Activated naive CD8-positive, alpha-beta T cell treated with anti-CD3 and anti-CD28 coated beads, Interleukin-2, amount 10 ng/mL, durations not matched to agents 7 days and 5 days (primary cell): Measurements from ENCODE around the gene ZSCAN1. TPM values are rescaled to one million over a fixed set of nuclear protein-coding genes. Genes with fewer than 3 reads are reported as not detected.

ENCODE experiments used
- ATAC-seq: fragments of 150-1000 bp; cut with Tn5 transposase; one replicate; pipeline ENCODE4 v1.10.0; 2021; ENCODE audit warnings: low read depth, moderate library complexity
- POLR2A ChIA-PET: fragments of 350-600 bp; sonication (Branson Sonifier 250); formaldehyde crosslinking; loops from one replicate; lab custom pipeline; 2021; ENCODE audit warnings: antibody characterized with exemption; lab: Charles Lee
- DNase-seq: peaks from one replicate; pipeline ENCODE4 v3.0.0; 2021
- H3K27ac Mint-ChIP-seq: one replicate; pipeline ENCODE4 v1.8.0; 2022; ENCODE audit warnings: mild to moderate bottlenecking, mixed read lengths
- H3K27me3 Mint-ChIP-seq: one replicate; pipeline ENCODE4 v1.8.0; 2022; ENCODE audit warnings: mild to moderate bottlenecking, moderate library complexity, mixed read lengths
- H3K36me3 Mint-ChIP-seq: one replicate; pipeline ENCODE4 v1.8.0; 2021; ENCODE audit warnings: mild to moderate bottlenecking, mixed read lengths
- H3K4me1 Mint-ChIP-seq: one replicate; pipeline ENCODE4 v1.8.0; 2021; ENCODE audit warnings: mixed read lengths
- H3K4me3 Mint-ChIP-seq: one replicate; pipeline ENCODE4 v1.8.0; 2022; ENCODE audit warnings: mild to moderate bottlenecking, moderate library complexity, mixed read lengths
- H3K9me3 Mint-ChIP-seq: one replicate; pipeline ENCODE4 v1.8.0; 2021; ENCODE audit warnings: mixed read lengths
- total RNA-seq, 2 experiments: library from RNA; stranded (reverse); gene quantifications; one replicate each; pipeline ENCODE4 v1.2.3, GENCODE V29; 2021

ZSCAN1 gene
- total RNA-seq, 2 experiments from 2014 or later, result not detected

DNA sequence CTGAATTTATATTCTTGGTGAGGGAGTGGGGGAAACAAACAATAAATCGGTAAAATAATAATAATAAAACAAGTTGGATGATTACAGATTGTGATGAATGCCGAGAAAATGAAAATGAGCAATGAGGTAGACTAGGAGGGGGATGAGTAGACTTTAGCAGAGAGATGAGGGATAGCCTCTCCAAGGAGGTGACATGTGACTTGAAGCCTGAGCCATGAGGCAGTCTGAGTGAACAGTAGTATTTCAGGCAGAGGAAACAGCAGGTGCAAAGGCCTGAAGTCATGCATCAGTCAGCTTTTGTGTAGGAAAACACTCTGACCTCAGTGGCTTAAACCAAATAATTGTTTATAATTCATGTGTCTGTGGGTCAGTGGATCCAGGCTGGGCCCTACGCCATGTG is 29.9 kb downstream of the ZSCAN1 start:
- no peaks in the 10 kb centered on the region for H3K27me3 Mint-ChIP-seq
- no peak overlapping the region for H3K27ac Mint-ChIP-seq
- peaks cover 3% of the 10 kb centered on the region for H3K4me1 Mint-ChIP-seq
- H3K4me3 Mint-ChIP-seq, result no peak overlapping the region
- H3K9me3 Mint-ChIP-seq, result peaks cover 41% of the 10 kb centered on the region
- DNase-seq (no peak), ATAC-seq (no peak)
- H3K36me3 Mint-ChIP-seq, result peaks cover 45% of the 10 kb centered on the region
- POLR2A ChIA-PET, result no interaction called here

DNA sequence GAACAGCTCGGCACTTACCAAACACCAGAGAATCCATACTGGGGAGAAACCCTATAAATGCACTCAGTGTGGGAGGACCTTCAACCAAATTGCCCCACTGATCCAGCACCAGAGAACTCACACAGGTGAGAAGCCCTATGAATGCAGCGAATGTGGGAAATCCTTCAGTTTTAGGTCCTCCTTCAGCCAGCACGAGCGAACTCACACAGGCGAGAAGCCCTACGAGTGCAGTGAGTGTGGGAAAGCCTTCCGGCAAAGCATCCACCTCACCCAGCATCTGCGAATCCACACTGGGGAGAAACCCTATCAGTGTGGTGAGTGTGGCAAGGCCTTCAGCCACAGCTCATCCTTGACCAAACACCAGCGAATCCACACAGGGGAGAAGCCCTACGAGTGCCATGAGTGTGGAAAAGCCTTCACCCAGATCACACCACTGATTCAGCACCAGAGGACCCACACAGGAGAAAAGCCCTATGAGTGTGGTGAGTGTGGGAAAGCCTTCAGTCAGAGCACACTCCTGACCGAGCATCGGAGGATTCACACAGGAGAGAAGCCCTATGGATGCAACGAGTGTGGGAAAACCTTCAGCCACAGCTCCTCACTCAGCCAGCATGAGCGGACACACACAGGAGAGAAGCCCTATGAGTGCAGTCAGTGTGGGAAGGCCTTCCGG is 33.6 kb downstream of the ZSCAN1 start:
- Mint-ChIP-seq H3K27me3 (no peaks in the 10 kb centered on the region), H3K36me3 (peaks cover 36% of the 10 kb centered on the region), H3K27ac (no peak overlapping the region), H3K4me3 (no peak overlapping the region), H3K4me1 (no peaks in the 10 kb centered on the region), H3K9me3 (peaks cover 46% of the 10 kb centered on the region)
- ATAC-seq (no peak), DNase-seq (no peak)
- POLR2A ChIA-PET, result no interaction called here

DNA sequence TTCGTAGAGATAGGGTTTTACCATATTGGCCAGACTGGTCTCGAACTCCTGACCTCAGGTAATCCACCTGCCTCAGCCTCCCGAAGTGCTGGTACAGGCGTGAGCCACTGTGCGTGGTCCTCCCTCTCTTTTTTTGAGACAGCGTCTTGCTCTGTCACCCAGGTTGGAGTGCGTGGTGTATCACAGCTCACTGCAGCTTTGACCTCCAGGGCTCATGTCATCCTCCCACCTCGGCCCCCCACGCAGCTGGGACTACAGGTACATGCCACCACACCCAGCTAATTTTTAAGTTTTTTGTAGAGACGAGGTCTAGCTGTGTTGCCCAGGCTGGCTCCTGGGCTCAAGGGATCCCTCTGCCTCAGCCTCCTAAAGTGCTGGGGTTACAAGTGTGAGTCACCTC is 46.0 kb downstream of the ZSCAN1 start:
- Mint-ChIP-seq H3K27me3 (no peaks in the 10 kb centered on the region), H3K4me3 (no peak overlapping the region), H3K9me3 (peaks cover 32% of the 10 kb centered on the region), H3K4me1 (no peaks in the 10 kb centered on the region), H3K36me3 (peaks cover 11% of the 10 kb centered on the region), H3K27ac (no peak overlapping the region)
- DNase-seq, result no peak
- POLR2A ChIA-PET, result no interaction called here
- no peak for ATAC-seq

DNA sequence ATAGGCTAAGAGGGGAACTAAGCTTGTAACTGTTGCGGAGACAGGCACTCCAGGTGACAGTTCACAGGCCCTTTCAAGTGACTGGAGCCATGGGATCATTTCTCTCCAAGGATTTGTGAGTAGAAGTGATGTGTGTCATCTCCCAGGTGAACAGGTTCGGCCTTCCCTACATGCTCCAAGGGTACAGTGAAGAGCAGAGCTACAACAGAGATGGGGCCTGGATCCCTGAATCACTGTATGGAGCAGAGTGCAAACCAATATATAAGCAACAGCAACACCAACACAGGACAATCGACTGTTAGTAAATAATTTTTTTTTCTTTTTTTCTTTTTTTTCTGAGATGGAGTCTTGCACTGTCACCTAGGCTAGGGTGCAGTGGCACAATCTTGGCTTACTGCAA is 49.2 kb downstream of the ZSCAN1 start:
- POLR2A ChIA-PET, result interaction anchor here (1.4 kb wide), 1 partner anchor 15 kb away, joined by 4 read pairs; the partner anchor contains the start of gene ZSCAN18
- Mint-ChIP-seq H3K27ac (no peak overlapping the region), H3K36me3 (peaks cover 23% of the 10 kb centered on the region)

DNA sequence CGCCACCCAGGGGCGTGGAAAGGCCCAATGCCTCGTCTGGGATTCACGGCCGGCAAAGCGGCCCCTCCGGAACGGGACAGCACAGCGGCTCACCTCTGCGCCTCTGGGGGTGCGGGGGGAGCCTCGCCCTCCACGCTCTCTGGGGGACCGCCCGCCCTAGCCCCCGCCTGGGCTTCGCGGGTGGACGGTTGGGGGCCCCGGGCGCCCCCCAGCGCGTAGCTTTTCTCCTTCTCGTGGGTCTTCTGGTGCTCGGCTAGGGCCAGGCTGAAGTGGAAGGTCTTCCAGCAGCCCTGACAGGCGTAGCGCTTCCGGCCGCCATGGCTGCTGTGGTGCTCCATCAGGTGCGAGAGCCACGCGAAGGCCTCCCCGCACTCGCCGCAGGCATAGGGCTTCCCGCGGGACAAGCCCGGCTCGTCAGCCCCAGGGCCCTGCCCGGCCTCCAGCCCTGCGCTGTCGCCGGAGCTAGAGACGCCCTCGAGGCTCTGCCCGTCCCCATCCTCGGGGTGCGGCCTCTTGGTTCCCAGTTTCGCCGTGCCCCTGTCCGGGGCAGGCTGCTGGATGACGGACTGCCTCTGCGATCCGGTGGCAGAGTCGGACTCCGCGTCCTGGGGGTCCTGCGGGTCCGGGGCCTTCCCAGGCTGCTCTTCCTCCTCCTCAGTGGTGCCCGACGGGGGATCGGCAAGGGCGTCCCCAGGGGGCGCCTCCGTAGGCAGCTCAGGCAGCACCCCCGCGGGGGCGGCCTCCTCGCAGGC is 50.9 kb downstream of the ZSCAN1 start:
- peaks cover 29% of the 10 kb centered on the region for H3K36me3 Mint-ChIP-seq

More for the DNA sequence above, 49.2 kb downstream of the ZSCAN1 start:
- H3K27me3 Mint-ChIP-seq, result no peaks in the 10 kb centered on the region
- DNase-seq, result no peak
- no peak for ATAC-seq
- H3K9me3 Mint-ChIP-seq, result peaks cover 25% of the 10 kb centered on the region
- H3K4me1 Mint-ChIP-seq, result no peaks in the 10 kb centered on the region
- no peak overlapping the region for H3K4me3 Mint-ChIP-seq

DNA sequence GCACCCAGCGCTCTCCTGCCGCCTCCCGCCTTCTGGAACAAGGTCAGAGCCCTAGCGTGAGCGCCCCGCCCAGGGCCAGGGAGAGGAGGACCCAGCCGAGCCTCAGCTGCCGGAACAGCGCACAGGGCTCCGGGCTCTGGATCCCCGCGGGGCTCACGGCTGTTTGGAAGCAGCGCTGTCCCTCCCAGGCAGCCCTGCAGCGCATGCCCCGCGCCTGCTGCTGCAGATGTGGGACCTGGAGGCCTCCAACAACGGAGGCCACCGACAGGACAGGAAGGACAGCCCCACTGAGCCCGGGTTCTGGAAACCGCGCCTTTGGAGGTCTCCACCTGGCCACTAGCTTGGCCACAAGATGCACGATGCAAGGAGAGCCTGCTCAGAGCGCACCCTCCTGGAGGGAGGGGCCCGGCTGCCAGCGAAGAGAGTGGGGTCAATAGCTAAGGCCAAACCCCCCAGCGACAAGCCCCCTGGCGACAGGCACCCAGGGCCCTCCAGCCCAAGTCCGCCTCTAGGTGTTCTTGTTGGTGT is 51.6 kb downstream of the ZSCAN1 start:
- Mint-ChIP-seq H3K27ac (no peak overlapping the region), H3K27me3 (no peaks in the 10 kb centered on the region), H3K4me3 (no peak overlapping the region), H3K9me3 (peaks cover 13% of the 10 kb centered on the region), H3K36me3 (peaks cover 32% of the 10 kb centered on the region), H3K4me1 (no peaks in the 10 kb centered on the region)
- no peak for DNase-seq
- POLR2A ChIA-PET, result interaction anchor here (0.6 kb wide), 1 partner anchor 11 kb away, joined by 3 read pairs; no protein-coding TSS in a partner anchor
- ATAC-seq, result no peak

More for the DNA sequence above, 50.9 kb downstream of the ZSCAN1 start:
- Mint-ChIP-seq H3K4me3 (no peak overlapping the region), H3K27me3 (no peaks in the 10 kb centered on the region), H3K27ac (no peak overlapping the region), H3K9me3 (peaks cover 20% of the 10 kb centered on the region), H3K4me1 (no peaks in the 10 kb centered on the region)
- ATAC-seq (no peak), DNase-seq (no peak)
- POLR2A ChIA-PET, result interaction anchor here (0.6 kb wide), 1 partner anchor 12 kb away, joined by 3 read pairs; no protein-coding TSS in a partner anchor

DNA sequence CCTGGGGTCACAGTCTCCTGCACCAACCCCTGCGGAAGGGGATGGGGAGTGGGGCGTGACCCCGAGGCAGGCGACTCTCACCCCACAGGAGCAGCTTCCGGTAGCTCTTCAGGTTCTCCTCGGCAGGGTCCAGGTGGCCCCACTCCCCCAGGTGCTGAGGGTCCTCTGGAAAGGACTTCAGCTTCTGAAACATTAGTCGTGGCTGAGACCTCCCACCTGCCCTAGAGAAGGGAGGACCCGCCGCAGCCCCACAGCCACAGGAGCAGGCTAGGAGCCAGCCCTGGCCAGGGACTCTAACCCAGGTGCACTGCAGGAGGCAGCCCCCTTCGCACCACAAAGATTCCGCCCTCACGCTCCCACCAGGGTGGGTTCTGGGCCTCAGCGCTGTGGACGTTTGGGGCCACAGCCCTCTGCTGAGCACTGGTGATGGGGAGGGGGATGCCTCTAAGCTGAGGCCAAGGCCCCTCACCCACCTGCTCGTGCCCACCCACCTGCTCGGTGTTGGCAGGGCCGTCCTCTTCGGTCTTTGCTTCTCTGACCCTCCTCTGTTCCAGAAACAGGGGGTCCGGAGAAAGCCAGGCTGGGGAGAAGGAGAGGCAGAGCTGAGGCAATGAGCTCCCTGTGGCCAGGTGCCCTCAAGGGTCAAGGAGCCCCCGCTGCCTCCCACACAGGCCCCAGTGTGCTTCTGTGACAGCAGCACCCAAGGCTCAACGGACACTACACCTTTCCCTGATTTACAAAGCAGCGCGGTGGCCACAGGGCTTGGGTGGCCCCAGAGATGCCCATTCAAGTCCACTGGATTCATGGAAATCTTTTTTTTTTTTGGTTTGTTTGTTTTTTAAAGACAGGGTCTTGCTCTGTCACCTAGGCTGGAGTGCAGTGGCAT is 53.2 kb downstream of the ZSCAN1 start:
- H3K4me3 Mint-ChIP-seq, result no peak overlapping the region
- ATAC-seq (no peak), DNase-seq (no peak)
- no peak overlapping the region for H3K27ac Mint-ChIP-seq
- POLR2A ChIA-PET, result interaction anchor here (1.3 kb wide), 1 partner anchor 28 kb away, joined by 3 read pairs; the partner anchor contains the start of gene ZNF135
- no peaks in the 10 kb centered on the region for H3K4me1 Mint-ChIP-seq
- H3K36me3 Mint-ChIP-seq, result peaks cover 35% of the 10 kb centered on the region
- H3K27me3 Mint-ChIP-seq, result no peaks in the 10 kb centered on the region
- peaks cover 14% of the 10 kb centered on the region for H3K9me3 Mint-ChIP-seq

DNA sequence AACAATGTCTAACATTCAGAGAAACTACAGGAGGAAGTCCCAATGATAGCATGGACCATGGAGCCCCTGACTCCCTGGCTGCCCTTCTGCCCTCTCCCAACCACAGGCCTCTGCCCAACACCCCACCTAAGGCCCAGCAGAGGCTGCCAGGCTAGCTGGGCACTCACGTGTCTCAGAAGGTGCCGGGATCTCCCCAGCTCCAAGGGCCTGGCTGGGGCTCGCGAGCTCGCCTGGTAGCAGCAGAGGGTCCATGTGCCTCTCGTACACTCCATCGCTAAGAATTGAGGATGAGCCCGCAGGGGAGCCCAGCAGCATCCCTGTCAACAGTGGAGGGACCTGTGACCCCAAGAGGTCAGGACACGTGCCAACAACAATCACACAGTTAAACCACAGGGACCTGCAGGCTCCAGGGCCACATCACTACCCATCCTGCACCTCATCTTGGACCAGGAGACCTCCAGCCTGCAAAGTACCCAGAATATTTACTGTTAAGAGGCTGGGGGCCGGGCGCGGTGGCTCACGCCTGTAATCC is 54.8 kb downstream of the ZSCAN1 start:
- Mint-ChIP-seq H3K9me3 (peaks cover 11% of the 10 kb centered on the region), H3K27ac (no peak overlapping the region), H3K27me3 (no peaks in the 10 kb centered on the region), H3K4me3 (no peak overlapping the region), H3K36me3 (peaks cover 37% of the 10 kb centered on the region), H3K4me1 (no peaks in the 10 kb centered on the region)
- DNase-seq (no peak), ATAC-seq (no peak)
- POLR2A ChIA-PET, result no interaction called here

DNA sequence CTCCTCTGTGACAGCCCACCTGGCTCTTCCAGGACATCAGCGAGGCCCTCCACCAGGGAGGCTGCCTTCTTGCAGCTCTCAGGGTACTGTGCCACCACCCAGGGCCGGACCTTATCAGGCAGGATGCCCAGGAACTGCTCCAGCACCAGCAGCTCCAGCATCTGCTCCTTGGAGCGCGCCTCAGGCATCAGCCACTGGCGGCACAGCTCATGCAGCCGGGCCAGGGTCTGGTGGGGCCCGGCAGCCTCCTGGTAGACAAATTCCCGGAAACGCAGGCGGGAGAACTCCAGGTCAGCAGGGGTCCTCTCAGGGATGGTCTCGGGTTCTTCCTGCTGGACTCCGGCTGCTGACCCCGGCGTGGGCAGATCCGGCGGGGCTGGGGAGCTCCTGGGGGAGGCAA is 56.0 kb downstream of the ZSCAN1 start:
- DNase-seq (no peak), ATAC-seq (no peak)
- Mint-ChIP-seq H3K27ac (no peak overlapping the region), H3K27me3 (no peaks in the 10 kb centered on the region), H3K36me3 (peaks cover 31% of the 10 kb centered on the region), H3K4me3 (no peak overlapping the region), H3K9me3 (peaks cover 7% of the 10 kb centered on the region), H3K4me1 (no peaks in the 10 kb centered on the region)
- POLR2A ChIA-PET, result no interaction called here

DNA sequence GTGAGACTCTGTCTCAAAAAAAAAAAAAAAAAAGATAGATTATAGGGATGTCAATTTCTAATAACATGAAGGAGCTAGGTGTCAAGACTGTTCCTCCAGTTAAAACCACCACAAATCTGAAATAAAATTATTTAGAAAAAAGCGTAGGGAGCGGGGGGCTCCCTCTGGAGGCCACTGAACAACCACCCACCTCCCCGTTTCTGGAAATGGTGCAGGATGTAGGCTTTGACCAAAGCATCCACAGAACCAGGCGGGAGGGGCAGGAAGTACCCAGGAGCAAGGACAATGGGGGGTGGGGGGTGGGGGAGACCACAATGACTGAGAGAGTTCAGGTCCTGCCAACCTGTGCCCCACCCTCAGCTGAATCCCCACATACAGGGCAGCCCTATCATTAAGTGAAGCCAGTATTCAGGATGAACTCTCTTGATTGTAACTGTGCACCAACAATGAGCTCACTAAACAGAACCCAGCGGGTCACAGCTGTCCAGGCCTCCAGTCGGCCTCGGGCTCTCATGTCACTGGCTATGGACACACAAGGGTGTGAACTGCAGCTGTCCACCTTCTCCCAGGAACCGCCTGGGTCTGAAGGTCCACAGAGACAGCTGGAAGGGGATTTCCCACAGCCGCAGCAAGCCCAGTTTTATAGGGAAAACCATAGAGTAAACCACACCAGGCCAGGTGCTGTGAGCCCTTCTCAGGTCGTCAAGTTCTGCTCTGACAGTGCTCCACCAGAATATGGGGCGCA is 57.6 kb downstream of the ZSCAN1 start:
- Mint-ChIP-seq H3K27me3 (no peaks in the 10 kb centered on the region), H3K27ac (no peak overlapping the region), H3K4me3 (no peak overlapping the region), H3K4me1 (no peaks in the 10 kb centered on the region), H3K9me3 (peaks cover 7% of the 10 kb centered on the region), H3K36me3 (peaks cover 33% of the 10 kb centered on the region)
- DNase-seq, result no peak
- ATAC-seq, result no peak
- POLR2A ChIA-PET, result no interaction called here

DNA sequence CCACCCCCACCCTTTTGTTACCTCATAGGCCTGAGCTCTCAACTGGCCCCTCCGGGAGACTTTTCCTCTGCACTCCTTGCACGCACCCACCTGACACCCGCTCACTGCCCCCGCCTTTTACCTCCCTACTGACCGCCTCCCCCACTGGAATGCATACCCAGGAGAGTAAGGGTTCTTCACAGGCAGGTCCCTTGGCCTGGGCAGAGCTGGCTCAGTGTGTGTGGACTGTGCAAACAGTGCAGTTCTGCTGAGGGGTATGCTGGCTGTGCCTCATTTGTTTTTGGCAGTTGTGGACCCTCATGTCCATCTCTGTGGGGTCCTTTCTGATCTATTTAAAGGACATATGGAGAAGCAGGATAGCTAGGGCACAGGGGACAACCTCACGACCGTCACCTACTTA is 59.2 kb downstream of the ZSCAN1 start:
- POLR2A ChIA-PET, result interaction anchor here (0.7 kb wide), 2 partner anchors 71 to 326 kb away, joined by 3 to 4 read pairs; no protein-coding TSS in a partner anchor
- H3K9me3 Mint-ChIP-seq, result peaks cover 10% of the 10 kb centered on the region
- H3K27me3 Mint-ChIP-seq, result no peaks in the 10 kb centered on the region
- no peak overlapping the region for H3K27ac Mint-ChIP-seq
- DNase-seq (no peak), ATAC-seq (no peak)
- peaks cover 4% of the 10 kb centered on the region for H3K4me1 Mint-ChIP-seq
- peaks cover 33% of the 10 kb centered on the region for H3K36me3 Mint-ChIP-seq
- H3K4me3 Mint-ChIP-seq, result no peak overlapping the region

DNA sequence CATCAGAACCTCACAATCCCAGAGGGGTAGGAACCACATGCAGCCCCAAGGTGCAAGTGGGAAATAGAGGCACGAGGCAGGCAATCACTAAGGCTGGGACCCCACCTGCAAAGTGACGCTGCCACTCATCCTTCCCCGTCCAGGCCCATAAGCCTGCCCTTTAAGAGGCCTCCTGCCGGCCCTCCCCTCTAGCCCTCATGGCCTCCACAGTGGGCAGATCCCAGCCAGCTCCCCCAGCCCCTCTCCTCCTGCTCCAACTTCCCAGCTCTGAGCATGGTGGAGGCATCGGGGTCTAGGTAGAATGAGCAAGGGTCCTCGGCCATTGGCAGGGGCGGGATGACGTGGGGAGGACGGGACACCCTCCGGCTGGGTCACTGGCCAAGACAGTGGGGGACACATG is 61.5 kb downstream of the ZSCAN1 start:
- POLR2A ChIA-PET, result no interaction called here
- ATAC-seq (no peak), DNase-seq (no peak)
- peaks cover 24% of the 10 kb centered on the region for H3K36me3 Mint-ChIP-seq
- peaks cover 13% of the 10 kb centered on the region for H3K9me3 Mint-ChIP-seq
- peaks cover 9% of the 10 kb centered on the region for H3K4me1 Mint-ChIP-seq
- no peak overlapping the region for H3K27ac Mint-ChIP-seq
- no peak overlapping the region for H3K4me3 Mint-ChIP-seq
- no peaks in the 10 kb centered on the region for H3K27me3 Mint-ChIP-seq
